Ecto neural progenitor cell (in vitro differentiated cells): Measurements from ENCODE around the gene RPS6KB2.
"Not testable (repeated sequence)": the region's sequence is repeated elsewhere in the genome, so short reads cannot be mapped to it uniquely, and the experiment has no call there.

Experiments
- DNase-seq: peaks from one replicate; pipeline ENCODE4 v3.0.0-alpha.2; 2018; ENCODE audit warnings: low spot score

The RPS6KB2 gene

GRCh38 chr11:67397986-67398660 lies 30.2 kb upstream of the RPS6KB2 start:
- DNase-seq: no peak

GRCh38 chr11:67398661-67399563 lies 29.4 kb upstream of the RPS6KB2 start:
- no peak for DNase-seq

GRCh38 chr11:67400251-67400941 lies 27.9 kb upstream of the RPS6KB2 start:
- no peak for DNase-seq

GRCh38 chr11:67400942-67401494 lies 27.3 kb upstream of the RPS6KB2 start:
- no peak for DNase-seq

GRCh38 chr11:67401495-67402191 lies 26.7 kb upstream of the RPS6KB2 start, which contains the start of gene PPP1CA:
TSS of gene PPP1CA (minus strand) at chr11:67401858. CDS start at chr11:67401782, 76 bp downstream.
- DNase-seq: peak; percentile 95

- DNase-seq: not testable (repeated sequence)
Observed at GRCh38 chr11:67402192-67402839, 26.0 kb upstream of the RPS6KB2 start.

GRCh38 chr11:67403085-67403484 lies 25.2 kb upstream of the RPS6KB2 start:
- not testable (repeated sequence) for DNase-seq

- DNase-seq: no peak
Observed at GRCh38 chr11:67404515-67405195, 23.6 kb upstream of the RPS6KB2 start.

GRCh38 chr11:67405196-67405567 lies 23.1 kb upstream of the RPS6KB2 start:
- no peak for DNase-seq

- no peak for DNase-seq
Observed at GRCh38 chr11:67405688-67406339, 22.5 kb upstream of the RPS6KB2 start.

GRCh38 chr11:67406420-67406968 lies 21.8 kb upstream of the RPS6KB2 start:
- DNase-seq: no peak

GRCh38 chr11:67406969-67407687 lies 21.2 kb upstream of the RPS6KB2 start:
- no peak for DNase-seq

GRCh38 chr11:67407688-67408163 lies 20.6 kb upstream of the RPS6KB2 start:
- no peak for DNase-seq

- no peak for DNase-seq
Observed at GRCh38 chr11:67408437-67409200, 19.7 kb upstream of the RPS6KB2 start.

- no peak for DNase-seq
Observed at GRCh38 chr11:67409261-67409666, 19.0 kb upstream of the RPS6KB2 start.

GRCh38 chr11:67409781-67410368 lies 18.4 kb upstream of the RPS6KB2 start:
- DNase-seq: no peak

- no peak for DNase-seq
Observed at GRCh38 chr11:67410369-67410831, 17.9 kb upstream of the RPS6KB2 start.
